ENCODE data around the gene NLGN1.

- TF ChIP-seq POLR2AphosphoS5 (IDR thresholded peaks at IDR 0.05; ENCODE audit: low read depth, low read length) (no peak), POLR2A (IDR thresholded peaks at IDR 0.05; ENCODE audit: low read depth, low read length) (no peak)
Measured at GRCh38 chr3:173735841-173736240, 338.3 kb downstream of the NLGN1 start.

Data from GM12892 (cell line).